Smooth muscle cell of the coronary artery (primary cell): Measurements from ENCODE around the gene RGPD5. TPM values are rescaled to one million over a fixed set of nuclear protein-coding genes. Genes with fewer than 3 reads are reported as not detected.

ENCODE experiments used
- total RNA-seq: library from RNA; depleted of rRNA; stranded (reverse); fragments of >200 nt; gene quantifications from 2 replicates; pipeline ENCODE4 v1.2.3, GENCODE V29; 2014; ENCODE audit warnings: low replicate concordance

Gene RGPD5
- total RNA-seq, result 13.5 and 23.0 TPM in 2 replicates

GRCh38 chr2:109794074-109794737, at the start of gene RGPD5:
RGPD5 (plus strand) TSS chr2:109794305; CDS start chr2:109794466, 161 bp downstream.

GRCh38 chr2:109898462-109899336, 104.6 kb downstream of the RGPD5 start, which contains the start of gene LIMS3:
LIMS3 (plus strand) TSS chr2:109898688; CDS start chr2:109898729, 41 bp downstream.

Other genes starting within 250 kb of the RGPD5 start
- gene SEPTIN10, start 180.3 kb upstream of the RGPD5 start, total RNA-seq, result 80.5 and 114 TPM in 2 replicates
- gene SOWAHC, start 179.9 kb upstream of the RGPD5 start, total RNA-seq, result 6.0 and 9.1 TPM in 2 replicates
- 1.8 and 8.4 TPM in 2 replicates for gene LIMS3, start 104.4 kb downstream of the RGPD5 start, total RNA-seq